Transverse colon (tissue), 4 donors: Measurements from ENCODE around the gene ANKRD53. TPM values are rescaled to one million over a fixed set of nuclear protein-coding genes. Genes with fewer than 3 reads are reported as not detected.

ENCODE experiments used
- DNase-seq: peaks from one replicate; pipeline ENCODE4 v3.0.0-alpha.2; 2019
- H3K27ac ChIP-seq, 4 donors: fragments of 200-600 bp; sonication (generic); 2 replicates each; pipeline ENCODE4 v1.5.1; 2016 to 2018; ENCODE audit warnings: inconsistent platforms in 4 of 4
- H3K27me3 ChIP-seq: fragments of 200-600 bp; sonication (generic); 2 replicates; pipeline ENCODE4 v1.5.1; 2017; ENCODE audit warnings: inconsistent platforms
- H3K36me3 ChIP-seq, 4 donors: fragments of 200-600 bp; sonication (generic); 2 replicates each; pipeline ENCODE4 v1.5.1; 2017 to 2019; ENCODE audit warnings: inconsistent platforms in 4 of 4
- H3K4me1 ChIP-seq, 4 donors: fragments of 200-600 bp; sonication (generic); 2 replicates each; pipeline ENCODE4 v1.5.1; 2017 to 2020; ENCODE audit warnings: inconsistent platforms in 4 of 4
- H3K4me3 ChIP-seq, 4 donors: fragments of 200-600 bp; sonication (generic); 1 replicate in 1 of 4; 2 replicates in 3 of 4; pipeline versions ENCODE4 v1.5.1 to v1.6.1; 2017 to 2019; ENCODE audit warnings: inconsistent platforms in 4 of 4
- H3K9me3 ChIP-seq, 2 donors: fragments of 200-600 bp; sonication (generic); 2 replicates each; pipeline ENCODE4 v1.5.1; 2017 to 2019; ENCODE audit warnings: inconsistent platforms in 2 of 2
- CTCF ChIP-seq, 5 experiments: fragments of 200-600 bp in 3 of 5; fragments of 450-650 bp in 2 of 5; sonication (generic) in 3 of 5; IDR thresholded peaks; 1 replicate in 2 of 5; 2 replicates in 3 of 5; pipeline ENCODE4 v1.5.1; 2016 to 2017; ENCODE audit warnings: antibody characterized with exemption in 5 of 5, inconsistent platforms in 3 of 5, mild to moderate bottlenecking in 2 of 5, moderate library complexity in 1 of 5
- EP300 ChIP-seq: sonication (generic); formaldehyde crosslinking; IDR thresholded peaks from one replicate; pipeline ENCODE4 v1.6.1; 2017; ENCODE audit warnings: antibody characterized with exemption, low read depth
- POLR2A ChIP-seq: fragments of 450-650 bp; IDR thresholded peaks from one replicate; pipeline ENCODE4 v1.6.1; 2016; ENCODE audit warnings: antibody characterized with exemption, mild to moderate bottlenecking, moderate library complexity
- POLR2AphosphoS5 ChIP-seq, 3 donors: sonication (generic); formaldehyde crosslinking; IDR thresholded peaks; one replicate each; pipeline ENCODE4 v1.6.1; 2016; ENCODE audit warnings: antibody characterized with exemption in 3 of 3
- WGBS, 2 donors: methylation state at CpG; one replicate each; pipeline ENCODE4 v1.1.5; 2018; ENCODE audit warnings: low coverage in 1 of 2; 5-methylcytosine and 5-hydroxymethylcytosine counted together
- in situ Hi-C, 4 donors: fragments of 200-750 bp; cut with MboI; loops; one replicate each; pipeline versions ENCODE4 v1.15.0 to v1.15.1; 2017; ENCODE audit warnings: low sequenced_read_pairs in 3 of 4, low pct_ligation_motif_present in 1 of 4, low pct_unique_long_range_greater_than_20kb in 1 of 4
- intact Hi-C: fragments of 100-400 bp; cut with DNase I; formaldehyde crosslinking; loops from one replicate; pipeline ENCODE4 v1.15.1; 2023; ENCODE audit warnings: low total_unique reads
- total RNA-seq, 4 donors: library from RNA; depleted of rRNA; stranded (reverse); fragments of >200 nt; gene quantifications; one replicate each; pipeline ENCODE4 v1.1.0, GENCODE V29; 2016

The ANKRD53 gene
- total RNA-seq, 4 donors from 2014 or later: 0.96 to 1.7 TPM; not detected in 2

DNA sequence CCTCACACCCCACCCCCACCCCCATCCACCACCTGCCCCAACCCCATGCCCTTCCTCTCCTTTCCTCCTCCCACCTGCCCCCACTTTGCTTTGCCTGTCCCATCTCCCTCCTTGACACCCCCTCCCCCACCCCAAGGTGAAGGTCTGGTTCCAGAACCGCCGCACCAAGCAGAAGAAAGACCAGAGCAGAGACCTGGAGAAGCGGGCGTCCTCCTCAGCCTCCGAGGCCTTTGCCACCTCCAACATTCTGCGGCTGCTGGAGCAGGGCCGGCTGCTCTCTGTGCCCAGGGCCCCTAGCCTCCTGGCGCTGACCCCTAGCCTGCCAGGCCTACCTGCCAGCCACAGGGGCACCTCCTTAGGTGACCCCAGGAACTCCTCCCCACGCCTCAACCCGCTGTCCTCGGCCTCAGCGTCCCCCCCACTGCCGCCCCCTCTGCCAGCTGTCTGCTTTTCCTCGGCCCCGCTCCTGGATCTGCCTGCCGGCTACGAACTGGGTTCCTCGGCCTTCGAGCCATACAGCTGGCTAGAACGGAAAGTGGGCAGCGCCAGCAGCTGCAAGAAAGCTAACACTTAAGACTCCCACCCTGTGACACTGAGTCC is 45.7 kb upstream of the ANKRD53 start:
- Histone ChIP-seq H3K4me1 (no peaks in the 10 kb centered on the region), H3K27me3 (no peaks in the 10 kb centered on the region), H3K36me3 (no peaks in the 10 kb centered on the region), H3K4me3 (no peak overlapping the region), H3K27ac (no peak overlapping the region), H3K9me3 (no peaks in the 10 kb centered on the region)
- no peak for DNase-seq
- TF ChIP-seq EP300 (no peak), CTCF (IDR thresholded peaks at IDR 0.05) (no peak), POLR2A (no peak), POLR2AphosphoS5 (IDR thresholded peaks at IDR 0.05) (no peak)
- WGBS, 2 donors: 95% methylated on average over 21 of the region's 21 CpGs; no CpG with 5 or more reads in 1 of the 2 donors
- intact Hi-C loops: no loop called here
- in situ Hi-C loops: loop anchor here in 3 of 4 donors (25.0 kb wide), 1 partner anchor 620 kb away; the partner anchor contains the start of gene FAM136A (in 3 of the 3)

DNA sequence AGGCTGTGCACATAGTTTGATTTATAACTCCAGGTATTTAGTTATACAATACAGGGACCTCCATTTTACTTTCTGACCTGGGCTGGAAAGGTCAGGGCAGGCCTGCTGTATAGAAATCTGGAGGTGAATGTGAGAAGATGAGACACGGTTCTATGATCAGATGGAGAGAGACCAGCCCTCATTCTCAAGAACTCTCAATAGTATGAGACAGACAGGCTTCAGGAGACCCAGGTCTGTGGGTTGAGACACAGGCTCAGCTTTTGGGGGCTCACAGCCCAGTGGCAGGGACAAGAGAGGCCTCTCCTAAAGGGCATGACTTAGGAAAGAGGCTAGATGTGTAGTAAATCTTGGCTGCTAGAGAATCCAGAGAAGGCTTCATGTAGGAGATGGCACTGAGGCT is 43.4 kb upstream of the ANKRD53 start:
- peaks cover 10% of the 10 kb centered on the region for H3K27me3 ChIP-seq
- no peak for TF ChIP-seq CTCF (IDR thresholded peaks at IDR 0.05)
- no peaks in the 10 kb centered on the region for H3K9me3 ChIP-seq
- no peaks in the 10 kb centered on the region for H3K4me1 ChIP-seq
- no peak overlapping the region for H3K4me3 ChIP-seq
- DNase-seq: no peak
- no peaks in the 10 kb centered on the region for H3K36me3 ChIP-seq
- no peak overlapping the region for H3K27ac ChIP-seq
- intact Hi-C loops: no loop called here
- WGBS, 2 donors: 65% methylated on average over 1 of the region's 1 CpG; no CpG with 5 or more reads in 1 of the 2 donors
- in situ Hi-C loops: loop anchor here in 3 of 4 donors (25.0 kb wide), 1 partner anchor 623 kb away; the partner anchor contains the start of gene FAM136A (in 3 of the 3)

DNA sequence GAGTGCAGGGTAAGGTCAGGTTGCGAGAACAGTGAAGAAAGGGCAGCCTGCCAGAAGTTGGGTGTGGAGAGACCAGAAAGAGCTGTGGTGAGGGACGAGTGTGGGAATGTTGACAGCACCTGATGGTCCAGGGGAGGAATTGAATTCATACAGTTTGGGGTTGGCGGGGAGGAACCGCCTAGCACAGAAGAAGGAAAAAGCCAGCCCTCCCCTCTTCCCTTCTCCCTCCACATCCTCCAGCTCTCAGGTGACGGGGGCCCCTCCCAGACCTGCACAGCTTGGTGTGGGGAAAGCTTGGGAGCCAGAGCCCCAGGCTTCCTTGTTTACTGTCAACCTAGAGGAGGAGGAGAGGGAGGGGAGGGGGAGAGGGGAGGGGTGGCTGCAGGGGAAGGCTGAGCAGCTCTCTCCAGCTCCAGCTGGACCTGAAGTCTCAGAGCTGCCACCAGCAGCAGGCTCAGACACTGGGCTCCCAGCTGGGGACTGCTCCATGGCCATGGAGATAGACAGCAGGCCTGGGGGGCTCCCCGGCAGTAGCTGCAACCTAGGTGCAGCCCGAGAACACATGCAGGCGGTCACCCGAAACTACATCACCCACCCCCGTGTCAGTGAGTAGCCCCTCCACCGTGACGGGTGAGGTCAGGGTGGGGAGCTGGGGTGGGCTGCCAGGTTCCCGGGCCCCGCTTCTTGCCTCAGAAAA is 42.8 kb upstream of the ANKRD53 start, which contains the start of gene ATP6V1B1:
Gene ATP6V1B1, plus strand, starts transcription at position 433 of the 697 bp plus-strand sequence. Its CDS starts 55 bp downstream, at position 488.
- Histone ChIP-seq H3K27me3 (peaks cover 10% of the 10 kb centered on the region), H3K27ac (no peak within 1 kb of the TSS), H3K4me3 (no peak within 1 kb of the TSS), H3K4me1 (no peaks in the 10 kb centered on the region), H3K9me3 (no peaks in the 10 kb centered on the region), H3K36me3 (no peaks in the 10 kb centered on the region)
- TF ChIP-seq POLR2A: no peak
- TF ChIP-seq CTCF (IDR thresholded peaks at IDR 0.05): no peak
- TF ChIP-seq POLR2AphosphoS5 (IDR thresholded peaks at IDR 0.05): no peak
- TF ChIP-seq EP300: no peak
- 0 to 57% methylated on average over 1 to 13 of the region's 14 CpGs for WGBS, 2 donors
- intact Hi-C loops (no loop called here), in situ Hi-C loops (loop anchor here in 3 of 4 donors (25.0 kb wide), 1 partner anchor 623 kb away; the partner anchor contains the start of gene FAM136A (in 3 of the 3))
- DNase-seq: no peak

DNA sequence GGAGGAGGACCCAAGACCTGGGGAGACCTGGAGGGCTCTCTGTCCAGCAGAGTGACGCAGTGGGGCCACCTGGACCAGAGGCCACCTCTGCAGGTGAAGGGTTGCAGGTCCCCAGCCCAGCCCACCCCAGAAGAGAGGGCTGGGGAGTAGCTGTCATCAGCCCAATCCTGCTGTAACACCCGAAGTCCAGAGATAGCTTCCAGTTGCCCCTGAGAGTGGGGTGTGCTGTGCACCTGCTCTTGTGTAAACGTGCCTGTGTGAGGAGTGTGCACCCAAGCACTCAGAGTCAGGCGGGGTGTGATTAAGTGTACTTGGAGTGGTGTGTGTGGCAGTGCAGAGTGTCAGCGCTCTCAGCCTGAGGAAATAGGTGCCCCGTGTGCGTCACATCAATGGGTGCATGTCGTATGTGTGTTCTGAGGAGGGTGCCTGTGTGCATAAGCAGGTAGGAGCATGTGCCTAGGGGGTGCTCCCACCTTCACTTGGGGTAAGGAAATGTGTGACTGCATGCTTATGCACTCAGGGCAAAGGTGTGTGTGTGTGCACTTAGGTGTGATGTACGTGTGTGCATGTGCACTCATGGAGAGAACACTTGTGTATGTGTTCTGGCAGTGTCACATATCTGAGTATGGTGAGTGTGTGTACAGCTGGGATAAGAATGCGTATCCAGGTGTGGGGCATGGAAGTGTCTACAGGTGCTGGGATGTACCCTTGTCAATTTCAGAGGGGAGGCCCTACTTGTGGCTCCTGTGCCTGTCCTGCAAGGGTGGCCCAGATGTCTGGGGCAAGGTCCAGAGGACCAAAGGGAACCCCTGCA is 42.1 kb upstream of the ANKRD53 start:
- H3K36me3 ChIP-seq: no peaks in the 10 kb centered on the region
- WGBS, 2 donors: 60% methylated on average over 10 of the region's 10 CpGs; no CpG with 5 or more reads in 1 of the 2 donors
- no peak for DNase-seq
- no peak overlapping the region for H3K4me3 ChIP-seq
- intact Hi-C loops: no loop called here
- no peaks in the 10 kb centered on the region for H3K9me3 ChIP-seq
- no peak for TF ChIP-seq POLR2A
- no peak for TF ChIP-seq CTCF (IDR thresholded peaks at IDR 0.05)
- peaks cover 10% of the 10 kb centered on the region for H3K27me3 ChIP-seq
- in situ Hi-C loops: loop anchor here in 3 of 4 donors (25.0 kb wide), 1 partner anchor 624 kb away; the partner anchor contains the start of gene FAM136A (in 3 of the 3)
- H3K4me1 ChIP-seq: no peaks in the 10 kb centered on the region
- no peak overlapping the region for H3K27ac ChIP-seq
